ENCODE data around the gene KCNJ11. TPM values are rescaled to one million over a fixed set of nuclear protein-coding genes. Genes with fewer than 3 reads are reported as not detected.

KCNJ11 gene
- total and polyA plus RNA-seq, 2 of the 13 experiments (the other 11 are each of a cell fraction or from before 2014, with no cell fraction given) = 0.38 to 1.6 TPM

DNA sequence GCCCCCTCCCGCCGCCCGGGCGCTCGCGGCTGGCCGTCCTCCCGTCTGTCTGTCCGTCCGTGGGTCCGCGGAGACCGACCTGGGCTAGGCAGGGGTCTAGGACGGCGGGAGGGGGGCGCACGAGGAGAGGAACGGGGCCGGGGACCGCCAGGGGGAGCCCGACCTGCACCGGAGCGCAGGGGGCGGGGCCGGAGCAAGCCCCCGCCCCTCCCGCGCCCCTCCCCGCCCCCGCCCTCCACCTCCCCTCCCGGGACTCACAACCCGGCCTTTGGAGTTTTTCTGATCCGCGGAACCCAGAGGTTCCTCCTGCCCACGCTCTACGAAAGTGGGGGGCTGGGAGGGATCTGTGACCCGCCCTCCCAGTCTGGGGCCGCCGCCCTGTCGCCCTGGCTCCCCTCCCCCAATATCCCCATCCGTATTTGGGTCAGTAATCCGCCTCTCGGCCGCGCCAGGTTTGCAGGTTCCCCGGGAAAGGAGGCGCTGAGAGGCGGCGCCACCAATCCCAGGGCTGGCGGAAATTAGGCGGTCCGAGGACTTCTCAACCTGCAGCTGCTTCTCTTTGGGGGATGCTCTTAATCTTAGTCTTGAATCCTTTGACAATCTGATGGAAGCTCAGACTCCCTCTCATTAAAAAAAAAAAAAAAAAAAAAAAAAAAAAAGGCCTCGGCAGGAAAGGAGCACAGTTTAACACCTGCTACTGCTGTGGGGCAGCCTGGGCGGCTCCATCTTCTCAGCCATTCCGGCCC lies 925 bp upstream of the KCNJ11 start (continued):
- TF ChIP-seq NFYB (CRISPR knock-in tag; IDR thresholded peaks at IDR 0.05) = peak; percentile 60
- TF ChIP-seq, protein P1, sequence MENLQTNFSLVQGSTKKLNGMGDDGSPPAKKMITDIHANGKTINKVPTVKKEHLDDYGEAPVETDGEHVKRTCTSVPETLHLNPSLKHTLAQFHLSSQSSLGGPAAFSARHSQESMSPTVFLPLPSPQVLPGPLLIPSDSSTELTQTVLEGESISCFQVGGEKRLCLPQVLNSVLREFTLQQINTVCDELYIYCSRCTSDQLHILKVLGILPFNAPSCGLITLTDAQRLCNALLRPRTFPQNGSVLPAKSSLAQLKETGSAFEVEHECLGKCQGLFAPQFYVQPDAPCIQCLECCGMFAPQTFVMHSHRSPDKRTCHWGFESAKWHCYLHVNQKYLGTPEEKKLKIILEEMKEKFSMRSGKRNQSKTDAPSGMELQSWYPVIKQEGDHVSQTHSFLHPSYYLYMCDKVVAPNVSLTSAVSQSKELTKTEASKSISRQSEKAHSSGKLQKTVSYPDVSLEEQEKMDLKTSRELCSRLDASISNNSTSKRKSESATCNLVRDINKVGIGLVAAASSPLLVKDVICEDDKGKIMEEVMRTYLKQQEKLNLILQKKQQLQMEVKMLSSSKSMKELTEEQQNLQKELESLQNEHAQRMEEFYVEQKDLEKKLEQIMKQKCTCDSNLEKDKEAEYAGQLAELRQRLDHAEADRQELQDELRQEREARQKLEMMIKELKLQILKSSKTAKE (CRISPR knock-in tag; IDR thresholded peaks at IDR 0.05; ENCODE audit: borderline replicate concordance) = no peak
- TF ChIP-seq NFE2L1 (CRISPR knock-in tag; IDR thresholded peaks at IDR 0.05; ENCODE audit: borderline replicate concordance) = no peak
- TF ChIP-seq, protein P2, sequence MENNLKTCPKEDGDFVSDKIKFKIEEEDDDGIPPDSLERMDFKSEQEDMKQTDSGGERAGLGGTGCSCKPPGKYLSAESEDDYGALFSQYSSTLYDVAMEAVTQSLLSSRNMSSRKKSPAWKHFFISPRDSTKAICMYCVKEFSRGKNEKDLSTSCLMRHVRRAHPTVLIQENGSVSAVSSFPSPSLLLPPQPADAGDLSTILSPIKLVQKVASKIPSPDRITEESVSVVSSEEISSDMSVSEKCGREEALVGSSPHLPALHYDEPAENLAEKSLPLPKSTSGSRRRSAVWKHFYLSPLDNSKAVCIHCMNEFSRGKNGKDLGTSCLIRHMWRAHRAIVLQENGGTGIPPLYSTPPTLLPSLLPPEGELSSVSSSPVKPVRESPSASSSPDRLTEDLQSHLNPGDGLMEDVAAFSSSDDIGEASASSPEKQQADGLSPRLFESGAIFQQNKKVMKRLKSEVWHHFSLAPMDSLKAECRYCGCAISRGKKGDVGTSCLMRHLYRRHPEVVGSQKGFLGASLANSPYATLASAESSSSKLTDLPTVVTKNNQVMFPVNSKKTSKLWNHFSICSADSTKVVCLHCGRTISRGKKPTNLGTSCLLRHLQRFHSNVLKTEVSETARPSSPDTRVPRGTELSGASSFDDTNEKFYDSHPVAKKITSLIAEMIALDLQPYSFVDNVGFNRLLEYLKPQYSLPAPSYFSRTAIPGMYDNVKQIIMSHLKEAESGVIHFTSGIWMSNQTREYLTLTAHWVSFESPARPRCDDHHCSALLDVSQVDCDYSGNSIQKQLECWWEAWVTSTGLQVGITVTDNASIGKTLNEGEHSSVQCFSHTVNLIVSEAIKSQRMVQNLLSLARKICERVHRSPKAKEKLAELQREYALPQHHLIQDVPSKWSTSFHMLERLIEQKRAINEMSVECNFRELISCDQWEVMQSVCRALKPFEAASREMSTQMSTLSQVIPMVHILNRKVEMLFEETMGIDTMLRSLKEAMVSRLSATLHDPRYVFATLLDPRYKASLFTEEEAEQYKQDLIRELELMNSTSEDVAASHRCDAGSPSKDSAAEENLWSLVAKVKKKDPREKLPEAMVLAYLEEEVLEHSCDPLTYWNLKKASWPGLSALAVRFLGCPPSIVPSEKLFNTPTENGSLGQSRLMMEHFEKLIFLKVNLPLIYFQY (CRISPR knock-in tag; IDR thresholded peaks at IDR 0.05; ENCODE audit: borderline replicate concordance) = 0 out of 2 replicates have a peak, but pooled peaks have one; percentile 21
- peak in 1 of 2 experiments; percentile 63; a peak in 1 of 4 replicates for TF ChIP-seq HMGXB4 (CRISPR knock-in tag; IDR thresholded peaks at IDR 0.05; ENCODE audit: borderline replicate concordance in 1 of 2, low read depth in 1 of 2)
- no peak for TF ChIP-seq ZNF329 (CRISPR knock-in tag; IDR thresholded peaks at IDR 0.05; ENCODE audit: low read depth)
- TF ChIP-seq REPIN1 (CRISPR knock-in tag; IDR thresholded peaks at IDR 0.05; ENCODE audit: borderline replicate concordance, low read depth) = peak; percentile 42
- 0 out of 2 replicates have a peak, but pooled peaks have one; percentile 21 for TF ChIP-seq ELF3 (CRISPR knock-in tag; IDR thresholded peaks at IDR 0.05)
- peak; percentile 75 for TF ChIP-seq PRPF4 (IDR thresholded peaks at IDR 0.05; ENCODE audit: low read depth, low read length, poor library complexity, severe bottlenecking)
- peak; percentile 60 for TF ChIP-seq PATZ1 (CRISPR knock-in tag; IDR thresholded peaks at IDR 0.05)
- TF ChIP-seq ZBTB25 (CRISPR knock-in tag; IDR thresholded peaks at IDR 0.05) = peak; percentile 71; the same call in 1 of the 2 replicates
- TF ChIP-seq, protein P3, sequence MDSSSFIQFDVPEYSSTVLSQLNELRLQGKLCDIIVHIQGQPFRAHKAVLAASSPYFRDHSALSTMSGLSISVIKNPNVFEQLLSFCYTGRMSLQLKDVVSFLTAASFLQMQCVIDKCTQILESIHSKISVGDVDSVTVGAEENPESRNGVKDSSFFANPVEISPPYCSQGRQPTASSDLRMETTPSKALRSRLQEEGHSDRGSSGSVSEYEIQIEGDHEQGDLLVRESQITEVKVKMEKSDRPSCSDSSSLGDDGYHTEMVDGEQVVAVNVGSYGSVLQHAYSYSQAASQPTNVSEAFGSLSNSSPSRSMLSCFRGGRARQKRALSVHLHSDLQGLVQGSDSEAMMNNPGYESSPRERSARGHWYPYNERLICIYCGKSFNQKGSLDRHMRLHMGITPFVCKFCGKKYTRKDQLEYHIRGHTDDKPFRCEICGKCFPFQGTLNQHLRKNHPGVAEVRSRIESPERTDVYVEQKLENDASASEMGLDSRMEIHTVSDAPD (CRISPR knock-in tag; IDR thresholded peaks at IDR 0.05) = 0 out of 2 replicates have a peak, but pooled peaks have one; percentile 23
- no peak for TF ChIP-seq ZNF3 (CRISPR knock-in tag; IDR thresholded peaks at IDR 0.05)
- 0 out of 2 replicates have a peak, but pooled peaks have one; percentile 40 for TF ChIP-seq NRL (CRISPR knock-in tag; IDR thresholded peaks at IDR 0.05; ENCODE audit: borderline replicate concordance)
